NCI-H2196 treated with DMSO at 0.1 percent for 48 hours (cell line): ENCODE results near the gene APOE.
"Not testable (repeated sequence)": the region's sequence is repeated elsewhere in the genome, so short reads cannot be mapped to it uniquely, and the experiment has no call there.

Experiments used
- DNase-seq: peaks from one replicate; lab custom pipeline; 2025; ENCODE audit not compliant: unreplicated experiment; lab: John Stamatoyannopoulos, UW

APOE gene

DNA sequence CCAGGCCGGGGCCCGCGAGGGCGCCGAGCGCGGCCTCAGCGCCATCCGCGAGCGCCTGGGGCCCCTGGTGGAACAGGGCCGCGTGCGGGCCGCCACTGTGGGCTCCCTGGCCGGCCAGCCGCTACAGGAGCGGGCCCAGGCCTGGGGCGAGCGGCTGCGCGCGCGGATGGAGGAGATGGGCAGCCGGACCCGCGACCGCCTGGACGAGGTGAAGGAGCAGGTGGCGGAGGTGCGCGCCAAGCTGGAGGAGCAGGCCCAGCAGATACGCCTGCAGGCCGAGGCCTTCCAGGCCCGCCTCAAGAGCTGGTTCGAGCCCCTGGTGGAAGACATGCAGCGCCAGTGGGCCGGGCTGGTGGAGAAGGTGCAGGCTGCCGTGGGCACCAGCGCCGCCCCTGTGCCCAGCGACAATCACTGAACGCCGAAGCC, 3.3 kb downstream of the APOE start:
- no peak for DNase-seq

DNA sequence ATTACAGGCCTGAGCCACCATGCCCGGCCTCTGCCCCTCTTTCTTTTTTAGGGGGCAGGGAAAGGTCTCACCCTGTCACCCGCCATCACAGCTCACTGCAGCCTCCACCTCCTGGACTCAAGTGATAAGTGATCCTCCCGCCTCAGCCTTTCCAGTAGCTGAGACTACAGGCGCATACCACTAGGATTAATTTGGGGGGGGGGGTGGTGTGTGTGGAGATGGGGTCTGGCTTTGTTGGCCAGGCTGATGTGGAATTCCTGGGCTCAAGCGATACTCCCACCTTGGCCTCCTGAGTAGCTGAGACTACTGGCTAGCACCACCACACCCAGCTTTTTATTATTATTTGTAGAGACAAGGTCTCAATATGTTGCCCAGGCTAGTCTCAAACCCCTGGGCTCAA, 4.2 kb downstream of the APOE start:
- no peak for DNase-seq

GRCh38 chr19:44911896-44912295, 6.3 kb downstream of the APOE start:
- DNase-seq: not testable (repeated sequence)

- DNase-seq: no peak
These were observed 7.3 kb downstream of the APOE start for GRCh38 chr19:44912854-44913253.

DNA sequence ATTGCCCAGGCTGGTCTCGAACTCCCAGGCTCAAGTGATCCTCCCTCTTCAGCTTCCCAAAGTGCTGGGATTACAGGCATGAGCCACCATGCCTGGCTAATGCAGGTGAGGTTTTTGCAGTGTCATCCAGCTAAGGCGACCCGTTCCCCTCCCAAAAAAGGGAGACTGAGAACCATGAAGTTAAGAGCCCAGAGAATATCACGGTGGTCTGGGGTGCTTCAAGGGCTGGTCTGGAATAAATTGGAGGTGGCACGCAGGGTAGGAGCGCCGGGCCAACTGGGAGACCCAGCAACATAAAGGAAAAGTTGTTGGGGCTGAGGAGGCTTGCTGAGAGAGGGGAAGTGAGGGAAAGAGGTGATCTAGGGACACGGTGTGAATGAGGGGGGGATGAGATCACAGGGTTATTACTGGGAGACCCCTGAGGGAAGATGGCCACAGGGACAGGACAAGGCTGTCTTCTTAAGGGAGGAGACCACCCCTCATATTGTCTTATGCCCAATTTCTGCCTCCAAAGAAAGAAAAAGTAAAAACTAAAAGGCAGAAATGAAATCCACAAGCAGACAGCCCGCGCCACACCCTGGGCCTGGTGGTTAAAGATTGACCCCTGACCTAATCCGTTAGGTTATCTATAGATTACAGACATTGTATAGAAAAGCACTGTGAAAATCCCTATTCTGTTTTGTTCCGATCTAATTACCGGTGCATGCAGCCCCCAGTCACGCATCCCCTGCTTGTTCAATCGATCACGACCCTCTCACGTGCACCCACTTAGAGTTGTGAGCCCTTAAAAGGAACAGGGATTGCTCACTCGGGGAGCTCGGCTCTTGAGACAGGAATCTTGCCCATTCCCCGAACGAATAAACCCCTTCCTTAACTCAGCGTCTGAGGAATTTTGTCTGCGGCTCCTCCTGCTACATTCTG, 8.2 kb downstream of the APOE start:
- DNase-seq: not testable (repeated sequence)

- DNase-seq: peak; percentile 75
These were observed 9.0 kb downstream of the APOE start, which contains the start of gene APOC1 for GRCh38 chr19:44914433-44915206. Gene APOC1, plus strand, starts transcription at chr19:44914608. Its CDS starts 284 bp downstream, at chr19:44914892.

DNA sequence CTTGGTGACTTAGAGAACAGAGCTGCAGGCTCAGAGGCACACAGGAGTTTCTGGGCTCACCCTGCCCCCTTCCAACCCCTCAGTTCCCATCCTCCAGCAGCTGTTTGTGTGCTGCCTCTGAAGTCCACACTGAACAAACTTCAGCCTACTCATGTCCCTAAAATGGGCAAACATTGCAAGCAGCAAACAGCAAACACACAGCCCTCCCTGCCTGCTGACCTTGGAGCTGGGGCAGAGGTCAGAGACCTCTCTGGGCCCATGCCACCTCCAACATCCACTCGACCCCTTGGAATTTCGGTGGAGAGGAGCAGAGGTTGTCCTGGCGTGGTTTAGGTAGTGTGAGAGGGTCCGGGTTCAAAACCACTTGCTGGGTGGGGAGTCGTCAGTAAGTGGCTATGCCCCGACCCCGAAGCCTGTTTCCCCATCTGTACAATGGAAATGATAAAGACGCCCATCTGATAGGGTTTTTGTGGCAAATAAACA, 18.7 kb downstream of the APOE start:
- no peak for DNase-seq

GRCh38 chr19:44925114-44925891, 19.7 kb downstream of the APOE start:
- DNase-seq: no peak

DNA sequence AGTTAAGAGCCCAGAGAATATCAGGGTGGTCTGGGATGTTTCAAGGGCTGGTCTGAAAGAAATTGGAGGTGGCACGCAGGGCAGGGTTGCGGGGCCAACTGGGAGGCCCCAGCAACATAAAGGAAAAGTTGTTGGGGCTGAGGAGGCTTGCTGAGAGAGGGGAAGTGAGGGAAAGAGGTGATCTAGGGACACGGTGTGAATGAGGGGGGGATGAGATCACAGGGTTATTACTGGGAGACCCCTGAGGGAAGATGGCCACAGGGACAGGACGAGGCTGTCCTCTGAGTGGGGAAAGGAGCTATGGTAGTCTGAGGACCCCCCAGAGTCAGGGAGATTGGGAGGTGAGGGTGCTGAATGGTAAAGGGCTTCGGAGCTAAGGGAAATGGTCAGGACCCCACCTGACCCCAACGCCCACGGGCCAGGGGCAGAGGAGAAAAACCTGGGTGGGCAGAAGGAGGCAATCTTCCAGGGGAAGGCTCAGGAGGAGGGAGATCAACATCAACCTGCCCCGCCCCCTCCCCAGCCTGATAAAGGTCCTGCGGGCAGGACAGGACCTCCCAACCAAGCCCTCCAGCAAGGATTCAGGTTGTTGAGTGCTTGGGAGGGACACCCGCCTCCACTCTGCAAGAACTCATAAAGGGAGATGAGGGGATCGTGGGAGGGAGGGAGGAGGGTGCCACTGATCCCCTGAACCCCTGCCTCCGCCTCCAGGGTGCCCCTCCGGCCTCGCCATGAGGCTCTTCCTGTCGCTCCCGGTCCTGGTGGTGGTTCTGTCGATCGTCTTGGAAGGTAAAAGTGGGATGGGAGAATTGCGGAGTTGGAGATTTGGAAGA, 20.9 kb downstream of the APOE start:
- DNase-seq: not testable (repeated sequence)

DNA sequence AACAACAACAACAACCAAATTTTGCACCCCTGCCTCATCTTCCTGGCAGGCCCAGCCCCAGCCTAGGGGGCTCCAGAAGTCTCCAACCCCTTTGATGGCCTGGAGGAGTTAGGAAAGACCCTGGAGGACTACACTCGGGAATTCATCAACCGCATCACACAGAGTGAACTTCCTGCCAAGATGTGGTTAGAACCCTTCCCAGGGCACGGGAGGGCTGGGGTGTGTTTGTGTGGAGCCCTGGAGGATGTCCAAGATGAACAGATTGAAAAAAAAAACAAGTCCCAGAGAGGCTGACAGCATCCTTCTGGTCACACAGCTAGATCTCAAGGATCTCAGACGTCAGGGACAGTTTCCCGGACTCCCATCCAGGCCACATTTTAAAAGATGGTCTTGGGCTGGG, 22.1 kb downstream of the APOE start:
- DNase-seq: no peak

DNA sequence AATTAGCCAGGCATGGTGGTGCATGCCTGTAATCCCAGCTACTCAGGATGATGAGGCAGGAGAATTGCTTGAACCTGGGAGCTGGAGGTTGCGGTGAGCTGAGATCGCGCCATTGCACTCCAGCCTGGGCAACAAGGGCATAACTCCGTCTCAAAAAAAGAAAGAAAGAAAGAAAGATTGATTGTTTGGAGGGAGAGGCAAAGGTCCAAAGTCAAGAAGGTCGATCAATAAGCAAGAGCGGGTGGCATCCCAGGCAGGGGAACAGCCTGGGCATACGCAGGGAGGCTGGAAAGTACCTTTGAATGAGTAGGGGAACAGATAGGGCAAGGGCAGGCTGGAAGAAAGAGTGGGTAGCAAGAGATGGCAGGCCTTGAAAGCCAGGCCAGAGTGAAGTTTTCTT, 24.5 kb downstream of the APOE start:
- no peak for DNase-seq

DNA sequence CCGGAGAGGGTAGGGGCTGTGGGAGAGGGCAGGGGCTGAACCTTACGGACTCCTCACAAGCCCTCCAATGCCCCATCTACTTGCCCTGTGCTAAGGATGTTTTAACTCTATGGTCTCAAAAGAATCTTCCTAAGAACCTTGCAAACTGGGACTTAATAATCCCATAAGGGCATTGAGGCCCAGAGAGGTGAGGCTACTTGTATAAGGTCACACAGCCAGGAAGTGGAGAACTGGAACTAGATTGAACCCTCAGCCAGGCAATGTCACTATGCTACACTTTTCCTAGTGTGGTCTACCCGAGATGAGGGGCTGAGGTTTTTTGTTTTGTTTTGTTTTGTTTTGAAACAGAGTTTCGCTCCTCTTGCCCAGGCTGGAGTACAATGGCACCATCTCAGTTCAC, 25.9 kb downstream of the APOE start:
- no peak for DNase-seq

DNA sequence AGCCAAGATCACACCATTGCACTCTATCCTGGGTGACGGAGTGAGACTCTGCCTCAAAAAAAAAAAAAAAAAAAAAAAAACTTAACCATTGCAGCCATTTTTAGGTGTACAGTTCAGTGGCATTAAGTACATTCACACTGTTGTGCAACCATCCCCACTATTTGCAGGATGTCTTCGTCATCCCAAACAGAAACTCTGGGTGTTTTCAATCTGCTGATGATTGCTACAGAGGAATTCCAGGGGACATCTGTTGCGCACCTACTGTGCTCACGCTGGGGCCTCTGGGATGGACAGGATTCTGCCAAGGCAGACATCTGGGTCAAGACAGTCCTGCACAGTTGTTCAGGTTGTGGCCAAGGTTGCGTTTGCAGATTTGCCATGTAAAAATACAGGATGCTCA, 34.1 kb downstream of the APOE start:
- DNase-seq: no peak

GRCh38 chr19:44942067-44942571, 36.5 kb downstream of the APOE start, which contains the start of gene APOC4:
Gene APOC4, plus strand, starts transcription at chr19:44942237. Its CDS starts 41 bp downstream, at chr19:44942278.
- no peak for DNase-seq

- no peak for DNase-seq
These were observed 38.2 kb downstream of the APOE start for GRCh38 chr19:44943801-44944249.

- DNase-seq: no peak
These were observed 41.5 kb downstream of the APOE start for GRCh38 chr19:44947041-44947581.

DNA sequence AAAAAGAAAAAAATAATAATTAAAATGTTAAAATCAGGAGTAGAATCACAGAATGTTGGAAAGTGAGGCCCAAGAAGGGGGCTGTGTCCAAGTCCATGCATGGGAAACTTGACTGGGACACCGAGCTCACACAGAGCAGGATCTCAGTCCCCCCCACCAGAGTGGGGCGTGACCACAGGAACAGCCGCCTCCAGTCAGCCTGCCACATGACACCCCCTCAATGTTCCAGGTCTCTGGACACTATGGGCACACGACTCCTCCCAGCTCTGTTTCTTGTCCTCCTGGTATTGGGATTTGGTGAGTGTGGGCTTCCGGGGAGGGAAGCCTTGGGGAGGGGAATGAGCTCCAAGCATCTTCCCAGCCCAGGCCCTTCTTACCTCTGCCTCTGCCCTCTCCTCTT, 42.6 kb downstream of the APOE start:
- DNase-seq: no peak

DNA sequence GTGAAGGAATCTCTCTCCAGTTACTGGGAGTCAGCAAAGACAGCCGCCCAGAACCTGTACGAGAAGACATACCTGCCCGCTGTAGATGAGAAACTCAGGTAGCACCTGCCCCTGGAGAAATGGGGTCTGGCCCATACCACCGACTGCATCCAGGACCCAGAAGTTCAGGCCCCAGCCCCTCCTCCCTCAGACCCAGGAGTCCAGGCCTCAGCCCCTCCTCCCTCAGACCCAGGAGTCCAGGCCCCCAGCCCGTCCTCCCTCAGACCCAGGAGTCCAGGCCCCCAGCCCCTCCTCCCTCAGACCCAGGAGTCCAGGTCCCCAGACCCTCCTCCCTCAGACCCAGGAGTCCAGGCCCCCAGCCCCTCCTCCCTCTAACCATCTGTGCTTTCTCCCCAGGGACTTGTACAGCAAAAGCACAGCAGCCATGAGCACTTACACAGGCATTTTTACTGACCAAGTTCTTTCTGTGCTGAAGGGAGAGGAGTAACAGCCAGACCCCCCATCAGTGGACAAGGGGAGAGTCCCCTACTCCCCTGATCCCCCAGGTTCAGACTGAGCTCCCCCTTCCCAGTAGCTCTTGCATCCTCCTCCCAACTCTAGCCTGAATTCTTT, 43.3 kb downstream of the APOE start:
- no peak for DNase-seq

GRCh38 chr19:44949550-44949949, 44.0 kb downstream of the APOE start:
- DNase-seq: no peak
